Measurements from ENCODE around the gene GSDMA. TPM values are rescaled to one million over a fixed set of nuclear protein-coding genes. Genes with fewer than 3 reads are reported as not detected.
"Not testable (repeated sequence)": the region's sequence is repeated elsewhere in the genome, so short reads cannot be mapped to it uniquely, and the experiment has no call there.

GSDMA gene
- total RNA-seq, 2 experiments from 2014 or later, result 0.14 TPM; not detected in 1

DNA sequence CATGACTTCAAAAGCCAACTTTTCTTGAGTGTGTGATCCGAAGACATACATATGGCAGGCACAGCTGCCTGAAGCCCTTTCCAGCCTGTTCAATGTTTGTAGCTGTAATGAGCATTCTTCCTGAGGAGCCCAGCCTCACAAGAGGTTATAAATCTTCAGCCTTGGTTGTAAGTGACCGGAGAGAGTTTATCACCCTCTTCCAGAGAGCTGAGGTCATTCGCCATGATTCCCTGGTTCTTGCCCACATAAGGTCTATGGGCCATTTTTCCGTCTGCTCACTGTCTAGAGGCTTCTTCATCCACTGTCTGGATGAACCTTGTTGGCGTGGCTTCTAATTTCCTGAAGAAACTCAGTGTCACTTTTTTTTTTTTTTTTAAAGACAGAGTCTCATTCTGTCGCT is 42.7 kb downstream of the GSDMA start:
- no peak for DNase-seq
- no peak for TF ChIP-seq CTCF (IDR thresholded peaks at IDR 0.05)
- ChIA-PET CTCF (no interaction called here), POLR2A (no interaction called here)
- Histone ChIP-seq H3K36me3 (ENCODE audit: insufficient read depth, low read length) (no peaks in the 10 kb centered on the region), H3K27me3 (ENCODE audit: control insufficient read depth in 1 of 2, insufficient read depth in 2 of 2, low read length in 2 of 2) (no peaks in the 10 kb centered on the region), H3K4me3 (ENCODE audit: low read length) (no peak overlapping the region), H3K9me3 (ENCODE audit: control insufficient read depth in 1 of 2, insufficient read depth in 1 of 2, low read length in 2 of 2) (no peaks in the 10 kb centered on the region), H3K27ac (ENCODE audit: low read depth in 1 of 2, low read length in 2 of 2) (no peak overlapping the region), H3K4me1 (ENCODE audit: insufficient read depth, low read length) (peaks cover 7% of the 10 kb centered on the region)
- intact Hi-C loops (cut with DNase I, micrococcal nuclease), result no loop called here
- Mint-ChIP-seq H3K27ac (no peak overlapping the region), H3K4me1 (ENCODE audit: low read depth) (peaks cover 8% of the 10 kb centered on the region), H3K27me3 (no peaks in the 10 kb centered on the region), H3K36me3 (ENCODE audit: low read depth) (no peaks in the 10 kb centered on the region), H3K9me3 (no peaks in the 10 kb centered on the region), H3K4me3 (no peak overlapping the region)
- no peak for ATAC-seq (ENCODE audit: poor library complexity)

- peaks cover 13% of the 10 kb centered on the region for H3K4me1 ChIP-seq (ENCODE audit: insufficient read depth, low read length)
- POLR2A ChIA-PET; H3K9me3 Mint-ChIP-seq; H3K9me3 ChIP-seq (ENCODE audit: control insufficient read depth in 1 of 2, insufficient read depth in 1 of 2, low read length in 2 of 2); DNase-seq; H3K27ac Mint-ChIP-seq; H3K27me3 Mint-ChIP-seq; H3K4me3 Mint-ChIP-seq; H3K36me3 ChIP-seq (ENCODE audit: insufficient read depth, low read length); H3K27ac ChIP-seq (ENCODE audit: low read depth in 1 of 2, low read length in 2 of 2); H3K27me3 ChIP-seq (ENCODE audit: control insufficient read depth in 1 of 2, insufficient read depth in 2 of 2, low read length in 2 of 2); H3K4me3 ChIP-seq (ENCODE audit: low read length); ATAC-seq (ENCODE audit: poor library complexity); CTCF ChIA-PET; H3K36me3 Mint-ChIP-seq (ENCODE audit: low read depth): not testable (repeated sequence)
- intact Hi-C loops (cut with DNase I, micrococcal nuclease), result loop anchor here in 1 of 2 experiments (5.0 kb wide), 1 partner anchor 346 kb away; no protein-coding TSS in a partner anchor
- peaks cover 14% of the 10 kb centered on the region for H3K4me1 Mint-ChIP-seq (ENCODE audit: low read depth)
These were observed 48.2 kb downstream of the GSDMA start for GRCh38 chr17:40010946-40011500.

GRCh38 chr17:40012017-40012647 is 49.3 kb downstream of the GSDMA start:
- not testable (repeated sequence) for H3K4me3 ChIP-seq (ENCODE audit: low read length); H3K9me3 Mint-ChIP-seq; H3K27me3 Mint-ChIP-seq; H3K27ac ChIP-seq (ENCODE audit: low read depth in 1 of 2, low read length in 2 of 2); H3K36me3 Mint-ChIP-seq (ENCODE audit: low read depth); H3K27ac Mint-ChIP-seq; H3K4me3 Mint-ChIP-seq; H3K27me3 ChIP-seq (ENCODE audit: control insufficient read depth in 1 of 2, insufficient read depth in 2 of 2, low read length in 2 of 2); DNase-seq; H3K9me3 ChIP-seq (ENCODE audit: control insufficient read depth in 1 of 2, insufficient read depth in 1 of 2, low read length in 2 of 2); H3K36me3 ChIP-seq (ENCODE audit: insufficient read depth, low read length); ATAC-seq (ENCODE audit: poor library complexity)
- H3K4me1 ChIP-seq (ENCODE audit: insufficient read depth, low read length), result peaks cover 13% of the 10 kb centered on the region
- H3K4me1 Mint-ChIP-seq (ENCODE audit: low read depth), result peaks cover 14% of the 10 kb centered on the region
- POLR2A ChIA-PET, result interaction anchor here (1.1 kb wide), 1 partner anchor 13 kb away, joined by 3 read pairs; no protein-coding TSS in a partner anchor
- intact Hi-C loops (cut with DNase I, micrococcal nuclease), result loop anchor here in 1 of 2 experiments (2.0 to 5.0 kb wide), 3 partner anchors 157 to 345 kb away; no protein-coding TSS in a partner anchor
- CTCF ChIA-PET, result interaction anchor here (2.0 kb wide), 1 partner anchor 179 kb away, joined by 10 read pairs; no protein-coding TSS in a partner anchor

DNA sequence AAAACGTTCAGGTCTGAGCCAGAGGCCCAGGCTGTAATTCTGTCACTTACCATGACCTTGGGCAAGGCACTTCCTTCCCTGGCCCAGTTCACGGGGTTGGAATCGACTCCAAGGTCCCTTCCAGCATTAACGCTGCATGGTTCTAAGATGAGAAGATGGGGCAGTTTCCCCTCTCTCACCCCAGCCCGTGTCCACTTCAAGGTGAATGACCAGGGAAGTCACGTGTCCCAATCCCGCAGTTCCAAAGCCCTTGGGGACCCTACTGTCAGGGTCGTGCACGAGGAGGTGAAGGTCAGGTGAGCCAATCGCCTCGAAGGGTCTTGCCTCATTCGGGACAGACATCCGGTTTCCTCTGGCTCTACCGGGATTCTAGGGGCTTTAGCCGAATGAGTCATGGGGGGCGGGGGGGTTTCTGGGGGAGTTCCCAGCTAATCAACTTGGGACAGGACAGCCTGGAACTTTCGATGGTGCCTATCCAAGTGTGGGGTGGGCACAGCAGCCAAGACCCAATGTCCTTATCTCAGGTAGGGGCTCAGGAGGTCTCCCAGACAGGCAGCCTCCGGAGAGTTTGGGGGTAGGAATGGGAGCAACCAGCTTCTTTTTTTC is 51.7 kb downstream of the GSDMA start:
- intact Hi-C loops (cut with DNase I, micrococcal nuclease), result loop anchor here in 1 of 2 experiments (2.0 to 5.0 kb wide), 2 partner anchors 276 to 343 kb away; no protein-coding TSS in a partner anchor
- TF ChIP-seq CTCF (IDR thresholded peaks at IDR 0.05), result no peak
- no peak for ATAC-seq (ENCODE audit: poor library complexity)
- Histone ChIP-seq H3K27me3 (ENCODE audit: control insufficient read depth in 1 of 2, insufficient read depth in 2 of 2, low read length in 2 of 2) (no peaks in the 10 kb centered on the region), H3K36me3 (ENCODE audit: insufficient read depth, low read length) (peaks cover 9% of the 10 kb centered on the region), H3K27ac (ENCODE audit: low read depth in 1 of 2, low read length in 2 of 2) (no peak overlapping the region), H3K4me1 (ENCODE audit: insufficient read depth, low read length) (peaks cover 13% of the 10 kb centered on the region), H3K9me3 (ENCODE audit: control insufficient read depth in 1 of 2, insufficient read depth in 1 of 2, low read length in 2 of 2) (no peaks in the 10 kb centered on the region), H3K4me3 (ENCODE audit: low read length) (no peak overlapping the region)
- no peak for DNase-seq
- no peaks in the 10 kb centered on the region for H3K27me3 Mint-ChIP-seq
- no peak overlapping the region for H3K27ac Mint-ChIP-seq
- ChIA-PET POLR2A (interaction anchor here (0.8 kb wide), 1 partner anchor 11 kb away, joined by 3 read pairs; no protein-coding TSS in a partner anchor), CTCF (interaction anchor here (1.0 kb wide), 1 partner anchor 99 kb away, joined by 6 read pairs; no protein-coding TSS in a partner anchor)
- H3K4me3 Mint-ChIP-seq, result no peak overlapping the region
- H3K4me1 Mint-ChIP-seq (ENCODE audit: low read depth), result peaks cover 14% of the 10 kb centered on the region
- H3K36me3 Mint-ChIP-seq (ENCODE audit: low read depth), result peaks cover 7% of the 10 kb centered on the region
- H3K9me3 Mint-ChIP-seq, result no peaks in the 10 kb centered on the region

Data from CD4-positive, alpha-beta T cell (primary cell).